Measurements from ENCODE around the gene CTRL. TPM values are rescaled to one million over a fixed set of nuclear protein-coding genes. Genes with fewer than 3 reads are reported as not detected.
A peak's percentile ranks its signal among the peaks of the same experiment; 100 is the strongest.
"Not testable (repeated sequence)": the region's sequence is repeated elsewhere in the genome, so short reads cannot be mapped to it uniquely, and the experiment has no call there.

Gene CTRL
- total RNA-seq (8.0 TPM), polyA plus RNA-seq (1 to 10 TPM in 2 of 4 donors, under 1 TPM in 2; 0.21 to 2.9 (median 1.1) TPM)

- H3K36me3 Mint-ChIP-seq = peaks cover 7% of the 10 kb centered on the region
- peaks cover 0 to 1% (median 0%) of the 10 kb centered on the region in 7 donors for H3K9me3 Mint-ChIP-seq
- Histone ChIP-seq H3K36me3 (ENCODE audit: control insufficient read depth, insufficient read depth, low read length) (peaks cover 43% of the 10 kb centered on the region), H3K9me3 (ENCODE audit: control insufficient read depth in 2 of 2, low read length in 2 of 2) (no peaks in the 10 kb centered on the region), H3K4me3 (ENCODE audit: low read depth, low read length) (no peak within 1 kb of the TSS), H3K27me3 (ENCODE audit: control insufficient read depth, insufficient read depth, low read length) (no peaks in the 10 kb centered on the region), H3K4me1 (ENCODE audit: control insufficient read depth, insufficient read depth, low read length, poor library complexity, severe bottlenecking) (peaks cover 18% of the 10 kb centered on the region), H3K27ac (ENCODE audit: insufficient read depth, low read length, poor library complexity, severe bottlenecking) (no peak within 1 kb of the TSS)
- no peaks in the 10 kb centered on the region for H3K27me3 Mint-ChIP-seq
- H3K4me1 Mint-ChIP-seq = peaks cover 0 to 32% (median 18%) of the 10 kb centered on the region in 4 donors
- H3K4me3 Mint-ChIP-seq = peak within 1 kb of the TSS in 1 of 4 donors; percentile 28
- DNase-seq (no peak), ATAC-seq (ENCODE audit: low read depth in 2 of 2) (no peak)
- H3K27ac Mint-ChIP-seq = peak within 1 kb of the TSS in 1 of 3 donors; percentile 26
Measured at GRCh38 chr16:67931712-67932461, at the start of gene CTRL. CTRL (minus strand) TSS chr16:67931862; CDS start chr16:67931852, 10 bp downstream.

GRCh38 chr16:67979955-67980678 lies 48.5 kb upstream of the CTRL start, which contains the start of gene DPEP3:
DPEP3 (minus strand) TSS chr16:67980499; CDS start chr16:67980380, 119 bp downstream.
- Mint-ChIP-seq H3K9me3 (no peaks in the 10 kb centered on the region), H3K27me3 (no peaks in the 10 kb centered on the region)

DNA sequence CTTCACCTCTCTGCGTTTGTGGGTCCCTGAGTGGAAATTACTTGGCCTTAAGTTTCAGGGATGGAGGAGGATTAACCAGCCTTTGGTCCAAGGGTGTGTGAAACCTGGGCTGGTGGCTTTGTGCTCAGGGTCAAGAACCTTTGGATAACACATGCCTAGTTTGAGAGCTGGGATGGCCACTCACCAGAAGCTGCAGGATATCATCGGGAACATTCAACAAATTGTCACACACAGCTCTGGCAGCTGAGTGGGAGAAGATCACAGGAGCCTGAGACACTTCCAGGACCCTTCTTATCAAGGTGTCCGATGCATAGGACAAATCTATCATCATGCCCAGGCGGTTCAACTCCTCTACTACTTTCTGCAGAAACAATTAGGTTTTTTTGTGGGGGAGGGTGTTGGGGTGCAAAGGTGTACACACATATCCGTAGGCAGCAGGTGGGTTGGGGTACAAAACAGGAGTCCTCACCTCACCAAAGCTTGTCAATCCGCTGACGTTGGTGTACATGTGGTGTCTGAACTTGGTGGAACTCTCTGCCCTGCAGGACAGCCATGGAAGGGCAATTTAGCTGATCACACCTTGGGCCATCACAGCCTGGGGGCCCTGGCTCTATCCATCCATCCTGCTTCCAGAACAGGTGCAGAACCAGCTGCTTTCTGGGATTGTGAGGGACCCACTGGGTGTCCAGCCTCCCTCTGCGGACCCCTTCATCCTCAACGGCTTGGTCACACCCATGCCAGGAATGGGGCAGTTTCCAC lies 46.0 kb upstream of the CTRL start:
- Histone ChIP-seq H3K9me3 (ENCODE audit: control insufficient read depth in 2 of 2, low read length in 2 of 2) (no peaks in the 10 kb centered on the region), H3K36me3 (ENCODE audit: control insufficient read depth, insufficient read depth, low read length) (no peaks in the 10 kb centered on the region), H3K27me3 (ENCODE audit: control insufficient read depth, insufficient read depth, low read length) (no peaks in the 10 kb centered on the region), H3K4me1 (ENCODE audit: control insufficient read depth, insufficient read depth, low read length, poor library complexity, severe bottlenecking) (no peaks in the 10 kb centered on the region), H3K4me3 (ENCODE audit: low read depth, low read length) (no peak overlapping the region), H3K27ac (ENCODE audit: insufficient read depth, low read length, poor library complexity, severe bottlenecking) (no peak overlapping the region)
- peaks cover 5% of the 10 kb centered on the region for H3K27me3 Mint-ChIP-seq
- H3K4me1 Mint-ChIP-seq = peaks cover 0 to 3% (median 0%) of the 10 kb centered on the region in 4 donors
- no peak for ATAC-seq (ENCODE audit: low read depth in 2 of 2)
- H3K36me3 Mint-ChIP-seq = no peaks in the 10 kb centered on the region
- no peaks in the 10 kb centered on the region for H3K9me3 Mint-ChIP-seq
- H3K27ac Mint-ChIP-seq = no peak overlapping the region
- H3K4me3 Mint-ChIP-seq = no peak overlapping the region
- no peak for DNase-seq

More at GRCh38 chr16:67979955-67980678, 48.5 kb upstream of the CTRL start, which contains the start of gene DPEP3:
- Mint-ChIP-seq H3K4me1 (peaks cover 0 to 27% (median 13%) of the 10 kb centered on the region in 4 donors), H3K36me3 (no peaks in the 10 kb centered on the region), H3K27ac (peak within 1 kb of the TSS in 1 of 3 donors; percentile 52), H3K4me3 (no peak within 1 kb of the TSS)
- Histone ChIP-seq H3K4me1 (ENCODE audit: control insufficient read depth, insufficient read depth, low read length, poor library complexity, severe bottlenecking) (peaks cover 19% of the 10 kb centered on the region), H3K9me3 (ENCODE audit: control insufficient read depth in 2 of 2, low read length in 2 of 2) (no peaks in the 10 kb centered on the region), H3K27me3 (ENCODE audit: control insufficient read depth, insufficient read depth, low read length) (no peaks in the 10 kb centered on the region), H3K27ac (ENCODE audit: insufficient read depth, low read length, poor library complexity, severe bottlenecking) (no peak within 1 kb of the TSS), H3K4me3 (ENCODE audit: low read depth, low read length) (no peak within 1 kb of the TSS), H3K36me3 (ENCODE audit: control insufficient read depth, insufficient read depth, low read length) (no peaks in the 10 kb centered on the region)
- ATAC-seq (ENCODE audit: low read depth in 2 of 2) (no peak), DNase-seq (no peak)

DNA sequence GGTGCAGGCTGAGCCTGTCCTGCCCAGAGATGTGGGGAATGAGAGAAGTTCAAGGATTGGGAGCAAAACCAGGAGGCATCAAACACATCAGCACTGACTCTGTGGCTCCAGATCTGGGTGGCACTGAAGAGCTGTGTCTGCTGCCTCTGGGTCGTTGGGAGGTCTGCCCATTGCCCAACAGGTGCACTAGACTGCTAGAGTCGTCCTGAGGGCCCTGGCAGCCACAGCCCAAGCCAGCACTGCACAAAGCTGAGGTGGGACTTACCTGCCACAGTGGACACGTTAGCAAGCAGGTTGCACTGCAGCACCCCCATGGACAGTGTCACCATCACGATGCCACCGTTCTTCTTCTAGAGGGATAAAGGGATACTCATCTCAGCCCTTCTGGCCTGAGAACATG lies 45.3 kb upstream of the CTRL start:
- H3K27ac ChIP-seq (ENCODE audit: insufficient read depth, low read length, poor library complexity, severe bottlenecking) = no peak overlapping the region
- H3K4me1 ChIP-seq (ENCODE audit: control insufficient read depth, insufficient read depth, low read length, poor library complexity, severe bottlenecking) = no peaks in the 10 kb centered on the region
- no peak overlapping the region for H3K4me3 Mint-ChIP-seq
- DNase-seq (no peak), ATAC-seq (ENCODE audit: low read depth in 2 of 2) (no peak)
- H3K36me3 Mint-ChIP-seq = no peaks in the 10 kb centered on the region
- no peaks in the 10 kb centered on the region for H3K9me3 Mint-ChIP-seq
- H3K27ac Mint-ChIP-seq = no peak overlapping the region
- H3K27me3 Mint-ChIP-seq = peaks cover 5% of the 10 kb centered on the region
- H3K4me3 ChIP-seq (ENCODE audit: low read depth, low read length) = no peak overlapping the region
- H3K9me3 ChIP-seq (ENCODE audit: control insufficient read depth in 2 of 2, low read length in 2 of 2) = no peaks in the 10 kb centered on the region
- no peaks in the 10 kb centered on the region for H3K36me3 ChIP-seq (ENCODE audit: control insufficient read depth, insufficient read depth, low read length)
- no peaks in the 10 kb centered on the region for H3K27me3 ChIP-seq (ENCODE audit: control insufficient read depth, insufficient read depth, low read length)
- H3K4me1 Mint-ChIP-seq = no peaks in the 10 kb centered on the region

DNA sequence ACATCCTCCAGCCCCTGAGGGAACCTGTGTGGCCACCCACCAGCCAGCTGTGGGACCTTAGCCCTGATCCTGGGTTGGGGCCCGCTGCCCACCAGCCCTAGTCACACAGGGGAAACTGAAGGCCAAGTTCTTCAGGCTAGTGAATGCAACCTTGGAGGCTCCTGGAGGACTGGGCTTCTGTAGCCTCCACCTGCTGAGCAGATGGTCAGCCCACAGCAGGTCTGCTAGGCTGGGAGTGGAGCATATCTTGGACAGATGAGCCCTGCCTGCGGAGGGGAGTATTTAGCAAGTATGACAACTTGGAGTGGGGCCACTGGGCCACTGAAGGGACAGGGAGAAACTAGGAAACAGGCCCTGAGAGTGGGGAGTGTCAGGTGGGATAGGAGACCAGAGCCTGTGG lies 44.5 kb upstream of the CTRL start:
- Histone ChIP-seq H3K36me3 (ENCODE audit: control insufficient read depth, insufficient read depth, low read length) (no peaks in the 10 kb centered on the region), H3K9me3 (ENCODE audit: control insufficient read depth in 2 of 2, low read length in 2 of 2) (no peaks in the 10 kb centered on the region), H3K27me3 (ENCODE audit: control insufficient read depth, insufficient read depth, low read length) (no peaks in the 10 kb centered on the region), H3K4me3 (ENCODE audit: low read depth, low read length) (no peak overlapping the region), H3K4me1 (ENCODE audit: control insufficient read depth, insufficient read depth, low read length, poor library complexity, severe bottlenecking) (no peaks in the 10 kb centered on the region), H3K27ac (ENCODE audit: insufficient read depth, low read length, poor library complexity, severe bottlenecking) (no peak overlapping the region)
- ATAC-seq (ENCODE audit: low read depth in 2 of 2) (no peak), DNase-seq (no peak)
- Mint-ChIP-seq H3K27ac (peak overlapping the region in 1 of 3 donors; percentile 46), H3K4me1 (no peaks in the 10 kb centered on the region), H3K4me3 (no peak overlapping the region), H3K36me3 (no peaks in the 10 kb centered on the region), H3K9me3 (no peaks in the 10 kb centered on the region), H3K27me3 (peaks cover 5% of the 10 kb centered on the region)

DNA sequence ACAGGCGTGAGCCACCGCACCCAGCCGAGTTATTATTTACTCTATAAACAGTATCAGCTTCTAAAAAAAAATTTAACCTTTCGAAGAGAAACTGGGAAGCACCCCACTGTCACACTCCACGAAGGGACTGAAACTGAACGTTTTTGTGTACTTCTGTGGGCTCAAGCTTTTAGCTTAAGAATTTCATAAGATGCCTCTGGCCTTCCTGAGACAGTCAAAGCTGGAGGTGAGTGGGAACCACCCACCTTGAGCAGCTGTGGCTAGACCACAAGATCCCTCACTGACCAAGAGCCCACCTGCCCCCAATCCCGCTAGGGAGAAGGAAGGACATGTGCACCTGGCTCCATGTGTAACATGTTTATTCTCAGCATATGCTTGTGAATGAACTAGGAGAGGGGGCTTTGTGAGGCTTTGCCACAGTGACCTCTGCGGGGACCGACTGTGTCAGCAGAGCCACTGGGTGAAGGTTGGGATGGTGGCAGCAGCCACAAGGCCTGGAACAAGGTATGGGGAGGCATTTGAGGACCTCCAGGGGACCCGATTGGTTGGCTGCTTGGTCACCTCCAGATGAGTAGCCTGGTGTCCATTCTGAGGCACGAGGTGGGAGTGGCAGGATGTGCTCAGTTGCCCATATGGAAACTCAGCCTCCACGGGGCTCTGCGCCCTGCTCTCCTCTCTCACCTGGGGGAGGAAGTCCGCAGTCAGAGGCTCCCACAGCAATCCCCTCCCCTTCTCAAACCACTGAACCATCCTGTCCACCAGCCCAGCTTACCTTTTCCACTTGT lies 43.9 kb upstream of the CTRL start:
- H3K36me3 ChIP-seq (ENCODE audit: control insufficient read depth, insufficient read depth, low read length) = no peaks in the 10 kb centered on the region
- DNase-seq = no peak

GRCh38 chr16:67972285-67972684 lies 40.6 kb upstream of the CTRL start:
- ATAC-seq (ENCODE audit: low read depth in 2 of 2); H3K9me3 ChIP-seq (ENCODE audit: control insufficient read depth in 2 of 2, low read length in 2 of 2); H3K27me3 ChIP-seq (ENCODE audit: control insufficient read depth, insufficient read depth, low read length); H3K36me3 ChIP-seq (ENCODE audit: control insufficient read depth, insufficient read depth, low read length); DNase-seq; H3K9me3 Mint-ChIP-seq; H3K27ac ChIP-seq (ENCODE audit: insufficient read depth, low read length, poor library complexity, severe bottlenecking); H3K27ac Mint-ChIP-seq; H3K4me3 ChIP-seq (ENCODE audit: low read depth, low read length); H3K36me3 Mint-ChIP-seq: not testable (repeated sequence)
- H3K4me1 ChIP-seq (ENCODE audit: control insufficient read depth, insufficient read depth, low read length, poor library complexity, severe bottlenecking) = peaks cover 13% of the 10 kb centered on the region
- H3K27me3 Mint-ChIP-seq = peaks cover 11% of the 10 kb centered on the region
- H3K4me1 Mint-ChIP-seq = peaks cover 5 to 21% (median 10%) of the 10 kb centered on the region in 4 donors
- peak overlapping the region in 1 of 4 donors; percentile 58 for H3K4me3 Mint-ChIP-seq

More for the DNA sequence above, 43.9 kb upstream of the CTRL start:
- Histone ChIP-seq H3K4me3 (ENCODE audit: low read depth, low read length) (no peak overlapping the region), H3K9me3 (ENCODE audit: control insufficient read depth in 2 of 2, low read length in 2 of 2) (no peaks in the 10 kb centered on the region), H3K27me3 (ENCODE audit: control insufficient read depth, insufficient read depth, low read length) (no peaks in the 10 kb centered on the region), H3K27ac (ENCODE audit: insufficient read depth, low read length, poor library complexity, severe bottlenecking) (no peak overlapping the region), H3K4me1 (ENCODE audit: control insufficient read depth, insufficient read depth, low read length, poor library complexity, severe bottlenecking) (no peaks in the 10 kb centered on the region)
- Mint-ChIP-seq H3K4me3 (no peak overlapping the region), H3K27me3 (peaks cover 5% of the 10 kb centered on the region), H3K36me3 (no peaks in the 10 kb centered on the region), H3K27ac (no peak overlapping the region), H3K9me3 (no peaks in the 10 kb centered on the region), H3K4me1 (peaks cover 0 to 5% (median 0%) of the 10 kb centered on the region in 4 donors)
- no peak for ATAC-seq (ENCODE audit: low read depth in 2 of 2)
